Esophagus mucosa (tissue), 1 donor: ENCODE data around the gene NFASC. TPM values are rescaled to one million over a fixed set of nuclear protein-coding genes. Genes with fewer than 3 reads are reported as not detected.

Experiments used
- ATAC-seq: fragments of 200-7000 bp; cut with Tn5 transposase; one replicate; pipeline ENCODE4 v1.9.1; 2020
- total RNA-seq: library from RNA; stranded (reverse); gene quantifications from one replicate; pipeline ENCODE4 v1.2.4, GENCODE V29; 2023
- donor health status: DM: yes; HTN: yes; CAD: no.

The NFASC gene
- total RNA-seq, 1 donor from 2014 or later: 12.2 TPM

GRCh38 chr1:205044741-205045140, 174.1 kb downstream of the NFASC start:
- no peak for ATAC-seq

- ATAC-seq: no peak
Measured at GRCh38 chr1:205045146-205045545, 174.5 kb downstream of the NFASC start.

- ATAC-seq: no peak
Measured at GRCh38 chr1:205046870-205047269, 176.2 kb downstream of the NFASC start.

- ATAC-seq: no peak
Measured at GRCh38 chr1:205047764-205048231, 177.1 kb downstream of the NFASC start.

- ATAC-seq: no peak
Measured at GRCh38 chr1:205048382-205048781, 177.7 kb downstream of the NFASC start.

- no peak for ATAC-seq
Measured at GRCh38 chr1:205049479-205049878, 178.8 kb downstream of the NFASC start.

- ATAC-seq: no peak
Measured at GRCh38 chr1:205052690-205053089, 182.0 kb downstream of the NFASC start.

- no peak for ATAC-seq
Measured at GRCh38 chr1:205053296-205053695, 182.6 kb downstream of the NFASC start.

GRCh38 chr1:205054013-205054412, 183.4 kb downstream of the NFASC start:
- no peak for ATAC-seq

- no peak for ATAC-seq
Measured at GRCh38 chr1:205056188-205056611, 185.5 kb downstream of the NFASC start.

- no peak for ATAC-seq
Measured at GRCh38 chr1:205056956-205057568, 186.4 kb downstream of the NFASC start.

GRCh38 chr1:205057808-205058575, 187.3 kb downstream of the NFASC start:
- ATAC-seq: no peak

- ATAC-seq: no peak
Measured at GRCh38 chr1:205058853-205059252, 188.2 kb downstream of the NFASC start.

GRCh38 chr1:205059660-205060059, 189.0 kb downstream of the NFASC start:
- no peak for ATAC-seq

GRCh38 chr1:205060746-205061145, 190.1 kb downstream of the NFASC start:
- no peak for ATAC-seq

- ATAC-seq: no peak
Measured at GRCh38 chr1:205061227-205061626, 190.6 kb downstream of the NFASC start.

GRCh38 chr1:205061665-205062069, 191.0 kb downstream of the NFASC start:
- ATAC-seq: peak; percentile 55

- ATAC-seq: no peak
Measured at GRCh38 chr1:205062319-205062718, 191.7 kb downstream of the NFASC start.

- no peak for ATAC-seq
Measured at GRCh38 chr1:205062895-205063294, 192.2 kb downstream of the NFASC start.

GRCh38 chr1:205064301-205064700, 193.6 kb downstream of the NFASC start:
- ATAC-seq: no peak

GRCh38 chr1:205064741-205065316, 194.2 kb downstream of the NFASC start:
- no peak for ATAC-seq

GRCh38 chr1:205065666-205066065, 195.0 kb downstream of the NFASC start:
- no peak for ATAC-seq

- ATAC-seq: no peak
Measured at GRCh38 chr1:205066141-205066818, 195.6 kb downstream of the NFASC start.
